Cardiac septum (tissue), 1 donor: ENCODE measurements around the gene RINL. TPM values are rescaled to one million over a fixed set of nuclear protein-coding genes. Genes with fewer than 3 reads are reported as not detected.

Experiments used
- DNase-seq: peaks from one replicate; pipeline ENCODE4 v3.0.0-alpha.2; 2020; ENCODE audit warnings: low spot score
- intact Hi-C: fragments of 100-400 bp; cut with DNase I; formaldehyde crosslinking; loops from one replicate; pipeline ENCODE4 v1.14.0; 2022
- total RNA-seq: library from RNA; stranded (reverse); fragmentation: NEBNext Ultra II Directional; extraction: Animal tissue kit (Norgen Biotek cat#: 25700); gene quantifications from one replicate; pipeline ENCODE4 v1.2.1, GENCODE V29; 2021
- donor health status: DM: no; HTN: no; CAD: no.

The RINL gene
- total RNA-seq, 1 donor from 2014 or later, result 2.0 TPM

DNA sequence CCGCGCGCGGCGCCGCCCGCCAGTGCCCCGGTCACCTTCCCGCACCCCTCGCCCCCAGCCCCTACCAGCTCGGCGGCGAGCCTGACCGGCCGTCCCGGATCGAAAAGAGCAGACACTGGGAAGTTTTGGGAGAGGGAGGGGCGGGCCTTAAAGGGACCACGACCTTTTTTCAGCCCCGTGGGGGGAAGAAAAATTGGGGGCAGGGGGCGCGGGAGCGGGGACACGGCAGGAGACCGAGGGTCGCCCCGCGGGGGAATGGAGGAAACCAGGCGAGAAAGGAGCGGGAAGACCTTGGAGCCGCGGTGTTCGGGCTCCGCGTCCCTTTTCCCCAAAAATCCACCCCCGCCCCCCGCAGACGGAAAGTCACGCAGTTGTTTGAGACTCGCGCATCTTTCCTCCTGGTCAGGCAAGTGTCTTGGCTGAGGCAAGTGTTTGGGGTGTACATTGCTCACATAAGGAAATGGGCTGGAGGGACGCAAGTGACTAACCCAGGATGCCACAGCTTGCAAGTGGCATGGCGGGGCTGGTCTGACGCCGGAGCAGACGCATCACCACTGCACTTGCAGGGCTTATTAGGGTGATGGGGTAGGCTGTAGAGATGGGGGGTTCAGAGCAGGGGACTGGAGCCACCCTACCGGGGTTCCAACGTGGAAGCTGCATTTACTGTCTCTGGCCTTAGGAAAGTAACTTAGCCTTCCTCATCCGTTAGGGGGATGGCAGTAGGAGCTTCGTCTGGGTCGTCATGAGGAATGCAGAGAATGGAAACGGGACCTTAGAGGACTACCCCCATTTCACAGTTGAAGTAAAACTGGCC is 25.6 kb downstream of the RINL start:
- intact Hi-C loops, result loop anchor here (5.0 kb wide), 3 partner anchors 45 to 235 kb away; partner anchors contain the start of genes ACTN4, EIF3K, MAP4K1 and NFKBIB
- DNase-seq, result peak; percentile 83

DNA sequence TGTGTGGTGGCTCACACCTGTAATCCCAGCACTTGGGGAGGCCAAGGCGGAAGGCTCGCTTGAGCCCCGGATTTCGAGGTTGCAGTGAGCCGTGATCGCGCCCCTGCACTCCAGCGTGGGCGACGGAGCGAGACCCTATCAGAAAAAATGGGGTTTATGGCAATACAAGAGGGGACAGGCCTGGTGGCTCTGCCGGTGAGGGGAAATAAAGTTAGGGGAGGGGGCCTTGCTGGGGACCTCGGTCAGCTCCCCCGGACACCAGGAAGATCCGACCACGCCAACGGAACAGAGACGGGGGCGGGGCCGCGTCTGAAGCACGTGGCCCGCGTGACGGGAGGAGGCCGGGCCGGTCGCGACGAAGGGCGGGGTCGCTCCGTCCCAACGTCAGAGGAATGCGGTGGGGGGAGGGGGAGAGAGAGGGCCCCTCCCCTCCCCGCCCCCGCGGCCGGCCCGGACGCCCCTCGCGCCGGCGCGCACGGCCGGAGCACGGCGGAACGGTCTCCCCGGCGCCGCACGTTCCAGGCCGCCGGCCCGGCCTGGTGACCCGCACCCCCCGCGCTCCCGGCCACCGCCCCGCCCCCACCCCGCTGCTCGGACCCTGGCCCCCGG is 26.3 kb downstream of the RINL start:
- intact Hi-C loops, result loop anchor here (5.0 kb wide), 3 partner anchors 46 to 234 kb away; partner anchors contain the start of genes ACTN4, EIF3K, MAP4K1 and NFKBIB
- peak; percentile 98 for DNase-seq

GRCh38 chr19:38850976-38851621 is 27.0 kb downstream of the RINL start:
- intact Hi-C loops, result loop anchor here (5.0 kb wide), 3 partner anchors 46 to 234 kb away; partner anchors contain the start of genes ACTN4, EIF3K, MAP4K1 and NFKBIB
- no peak for DNase-seq

- intact Hi-C loops, result loop anchor here (5.0 kb wide), 3 partner anchors 47 to 233 kb away; partner anchors contain the start of genes ACTN4, EIF3K, MAP4K1 and NFKBIB
- peak; percentile 99 for DNase-seq
These were observed 27.6 kb downstream of the RINL start for GRCh38 chr19:38850436-38850975.

GRCh38 chr19:38849860-38850435 is 28.1 kb downstream of the RINL start, which contains the start of gene HNRNPL:
HNRNPL (minus strand) TSS chr19:38849986; CDS start chr19:38849966, 20 bp downstream.
- peak; percentile 100 for DNase-seq
- intact Hi-C loops, result loop anchor here (2.0 to 5.0 kb wide), 4 partner anchors 19 to 233 kb away; partner anchors contain the start of genes ACTN4, ECH1, EIF3K and MAP4K1

GRCh38 chr19:38849147-38849859 is 28.8 kb downstream of the RINL start:
- peak; percentile 97 for DNase-seq
- intact Hi-C loops, result loop anchor here (2.0 kb wide), 1 partner anchor 19 kb away; the partner anchor contains the start of gene ECH1

- intact Hi-C loops, result loop anchor here (2.0 kb wide), 1 partner anchor 18 kb away; the partner anchor contains the start of gene ECH1
These were observed 29.6 kb downstream of the RINL start for GRCh38 chr19:38848299-38849146.

GRCh38 chr19:38846097-38846496 is 32.0 kb downstream of the RINL start:
- intact Hi-C loops, result no loop called here
- DNase-seq, result no peak

More at GRCh38 chr19:38848299-38849146, 29.6 kb downstream of the RINL start:
- DNase-seq, result no peak

DNA sequence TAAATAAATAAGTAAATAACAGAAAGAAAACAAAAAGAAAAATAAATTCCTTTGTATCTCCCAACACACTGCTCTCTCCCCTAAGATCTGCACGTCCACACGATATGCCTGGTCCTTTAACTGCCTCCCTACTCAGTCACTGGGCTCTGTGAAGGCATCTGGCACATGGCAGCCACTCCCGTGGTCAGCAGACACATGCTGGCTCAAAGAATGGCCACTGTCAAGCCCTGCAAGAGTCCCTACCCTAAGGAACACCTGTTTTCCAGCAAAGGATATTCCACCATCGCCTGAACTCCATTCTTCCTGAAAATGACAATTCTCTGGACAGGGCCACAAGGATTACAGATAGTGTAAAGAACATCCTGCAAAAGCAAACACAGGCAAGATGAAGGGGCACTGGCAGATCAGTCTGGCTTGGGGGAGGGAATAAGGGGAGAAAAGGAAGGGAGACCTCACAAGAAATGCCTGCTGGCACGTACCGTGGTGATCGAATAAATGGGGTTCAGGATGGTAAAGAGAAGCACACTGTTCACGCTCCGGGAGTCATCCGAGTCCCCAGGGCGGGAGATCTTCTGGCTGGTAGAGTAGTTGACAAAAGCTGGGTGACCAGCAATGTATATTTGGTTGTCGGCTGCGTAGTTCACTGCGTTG is 32.6 kb downstream of the RINL start:
- DNase-seq, result no peak
- intact Hi-C loops, result no loop called here

DNA sequence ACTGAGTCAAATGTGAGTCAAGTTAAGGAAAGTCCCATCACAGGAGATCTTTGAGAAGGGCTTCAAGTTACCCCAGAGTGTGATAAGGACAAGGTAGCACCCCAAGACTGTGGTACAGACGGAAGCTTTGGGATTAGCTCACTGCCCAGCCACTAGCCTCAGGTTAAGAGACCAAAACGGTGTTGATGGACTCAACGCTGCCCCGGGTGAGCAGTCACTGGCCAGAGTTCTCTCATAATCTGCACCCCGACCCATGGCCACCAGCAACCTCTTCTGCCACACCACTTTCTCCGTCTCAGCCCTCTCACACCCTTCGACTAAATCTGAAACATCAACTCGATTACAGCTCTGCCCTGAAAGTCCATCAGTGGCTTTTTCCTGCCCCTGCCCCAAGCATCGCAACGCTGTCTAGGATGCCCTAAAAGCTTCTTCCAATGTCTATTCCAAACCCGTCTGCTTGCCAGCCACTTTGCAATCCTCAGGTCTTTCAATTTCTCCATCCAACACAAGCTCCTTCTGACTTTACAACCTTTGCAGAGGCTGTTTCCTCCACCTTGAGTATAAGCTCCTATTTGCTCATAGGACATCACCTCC is 33.9 kb downstream of the RINL start:
- DNase-seq, result no peak
- intact Hi-C loops, result no loop called here

DNA sequence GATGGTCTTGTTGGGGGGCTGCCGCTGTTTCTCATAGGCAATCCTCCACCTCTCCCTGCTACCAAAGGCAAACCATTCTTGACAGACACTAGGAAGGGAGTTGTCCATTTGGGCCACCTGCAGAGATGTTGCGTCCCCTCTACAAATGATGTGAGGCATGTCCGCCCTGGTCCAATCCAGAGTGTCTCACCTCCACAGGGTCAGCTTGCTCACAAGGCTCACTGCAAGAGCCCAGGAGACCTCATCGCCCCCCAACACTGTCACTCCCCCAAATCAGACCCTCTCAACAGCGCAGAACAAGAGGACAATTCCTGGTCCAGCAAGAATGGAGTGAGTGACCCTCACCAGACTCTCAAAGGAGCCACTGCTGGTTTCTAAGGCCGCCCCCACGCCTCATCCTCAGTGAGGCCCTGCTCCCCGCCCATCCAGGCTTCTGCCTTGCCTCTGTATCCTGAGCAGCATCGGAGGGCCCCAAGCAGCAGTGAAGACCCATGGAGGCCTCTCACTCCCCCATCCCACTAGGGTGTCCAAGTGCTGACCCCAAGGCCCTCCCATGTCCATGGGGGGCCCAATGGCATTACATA is 34.8 kb downstream of the RINL start:
- no peak for DNase-seq
- intact Hi-C loops, result no loop called here

GRCh38 chr19:38842439-38843174 is 35.5 kb downstream of the RINL start:
- DNase-seq, result no peak
- intact Hi-C loops, result no loop called here

- no peak for DNase-seq
- intact Hi-C loops, result no loop called here
These were observed 36.2 kb downstream of the RINL start for GRCh38 chr19:38841787-38842438.

- DNase-seq, result no peak
- intact Hi-C loops, result no loop called here
These were observed 36.8 kb downstream of the RINL start for GRCh38 chr19:38841180-38841766.

- DNase-seq, result no peak
- intact Hi-C loops, result no loop called here
These were observed 37.5 kb downstream of the RINL start for GRCh38 chr19:38840583-38840968.
